GM23338 (cell line): Measurements from ENCODE around the gene KAT8. TPM values are rescaled to one million over a fixed set of nuclear protein-coding genes. Genes with fewer than 3 reads are reported as not detected.

Experiments used
- ATAC-seq: fragments of 200-7000 bp; cut with Tn5 transposase; 3 replicates; pipeline ENCODE4 v1.9.1; 2020
- DNase-seq: peaks from one replicate; pipeline ENCODE4 v3.0.0-alpha.2; 2015; ENCODE audit warnings: low spot score
- H2AFZ ChIP-seq: fragments of 200-600 bp; sonication (generic); 2 replicates; pipeline ENCODE4 v1.8.0; 2016; ENCODE audit warnings: antibody characterized with exemption, mild to moderate bottlenecking, moderate library complexity
- H3F3A ChIP-seq: fragments of 200-600 bp; sonication (generic); replicated peaks from 2 replicates; pipeline ENCODE4 v1.8.0; 2017; ENCODE audit warnings: antibody characterized with exemption, mixed run types, low read depth
- H3K27ac ChIP-seq: fragments of 200-600 bp; sonication (generic); 2 replicates; pipeline ENCODE4 v1.6.1; 2016; ENCODE audit warnings: low read depth
- H3K27me3 ChIP-seq: fragments of 200-600 bp; sonication (generic); 2 replicates; pipeline ENCODE4 v1.8.0; 2016; ENCODE audit warnings: mild to moderate bottlenecking, mixed run types, moderate library complexity; ENCODE audit not compliant: insufficient read depth
- H3K36me3 ChIP-seq: fragments of 200-600 bp; sonication (generic); 2 replicates; pipeline ENCODE4 v1.8.0; 2016; ENCODE audit warnings: mild to moderate bottlenecking; ENCODE audit not compliant: insufficient read depth
- H3K4me1 ChIP-seq: fragments of 200-600 bp; sonication (generic); 2 replicates; pipeline ENCODE4 v1.8.0; 2016; ENCODE audit warnings: mild to moderate bottlenecking, moderate library complexity; ENCODE audit not compliant: insufficient read depth
- H3K4me2 ChIP-seq: fragments of 200-600 bp; sonication (generic); 2 replicates; pipeline ENCODE4 v1.7.1; 2017; ENCODE audit warnings: mixed run types
- H3K4me3 ChIP-seq: fragments of 200-600 bp; sonication (generic); 2 replicates; pipeline ENCODE4 v1.6.1; 2016; ENCODE audit warnings: mixed run types
- H3K79me2 ChIP-seq: fragments of 200-600 bp; sonication (generic); replicated peaks from 2 replicates; pipeline ENCODE4 v1.8.0; 2017; ENCODE audit warnings: mild to moderate bottlenecking; ENCODE audit not compliant: insufficient read depth
- H3K9me2 ChIP-seq: fragments of 200-600 bp; sonication (generic); 2 replicates; pipeline ENCODE4 v1.8.0; 2017; ENCODE audit not compliant: insufficient read depth
- H4K20me1 ChIP-seq: fragments of 200-600 bp; sonication (generic); replicated peaks from 2 replicates; pipeline ENCODE4 v1.8.0; 2017; ENCODE audit warnings: mild to moderate bottlenecking; ENCODE audit not compliant: insufficient read depth
- H3K27ac Mint-ChIP-seq: 2 replicates; pipeline ENCODE4 v1.8.0; 2020; ENCODE audit warnings: inconsistent platforms, mild to moderate bottlenecking, moderate library complexity, mixed read lengths
- H3K27me3 Mint-ChIP-seq: 3 replicates; pipeline ENCODE4 v1.8.0; 2022; ENCODE audit warnings: low read depth, mild to moderate bottlenecking, moderate library complexity, mixed read lengths, inconsistent platforms; ENCODE audit not compliant: insufficient read depth, poor library complexity
- H3K36me3 Mint-ChIP-seq: 3 replicates; pipeline ENCODE4 v1.8.0; 2021; ENCODE audit warnings: low read depth, mild to moderate bottlenecking, inconsistent platforms, moderate library complexity, mixed read lengths
- H3K4me1 Mint-ChIP-seq: 3 replicates; pipeline ENCODE4 v1.8.0; 2020; ENCODE audit warnings: mild to moderate bottlenecking, inconsistent platforms, mixed read lengths
- H3K4me3 Mint-ChIP-seq: 3 replicates; pipeline ENCODE4 v1.8.0; 2021; ENCODE audit warnings: moderate library complexity, mild to moderate bottlenecking, inconsistent platforms, mixed read lengths
- H3K9me3 Mint-ChIP-seq: 3 replicates; pipeline ENCODE4 v1.8.0; 2020; ENCODE audit warnings: moderate library complexity, mild to moderate bottlenecking, inconsistent platforms, mixed read lengths
- CTCF ChIP-seq, 2 experiments: fragments of 200-600 bp in 1 of 2; sonication (generic) in 1 of 2; conservative IDR thresholded peaks; 2 replicates each; pipeline versions ENCODE4 v1.5.1 to v1.6.1; 2016 to 2017; ENCODE audit warnings: antibody characterized with exemption in 2 of 2, low read depth in 2 of 2, mild to moderate bottlenecking in 2 of 2, moderate library complexity in 1 of 2
- ETS1 ChIP-seq: IDR thresholded peaks from 2 replicates; pipeline ENCODE4 v1.6.1; 2016; ENCODE audit warnings: antibody characterized with exemption
- EZH2 ChIP-seq: fragments of 200-600 bp; sonication (generic); IDR thresholded peaks from one replicate; pipeline ENCODE4 v1.8.0; 2017; ENCODE audit warnings: antibody characterized with exemption, mild to moderate bottlenecking, low read depth; ENCODE audit not compliant: unreplicated experiment
- EZH2phosphoT487 ChIP-seq: fragments of 200-600 bp; sonication (generic); IDR thresholded peaks from one replicate; pipeline ENCODE4 v1.8.1; 2018; ENCODE audit warnings: antibody characterized with exemption; ENCODE audit not compliant: unreplicated experiment
- JUNB ChIP-seq: IDR thresholded peaks from one replicate; pipeline ENCODE4 v1.6.1; 2016; ENCODE audit warnings: antibody characterized with exemption; ENCODE audit not compliant: unreplicated experiment
- NANOG ChIP-seq: IDR thresholded peaks from 2 replicates; pipeline ENCODE4 v1.6.1; 2016; ENCODE audit warnings: antibody characterized with exemption, borderline replicate concordance
- POLR2AphosphoS5 ChIP-seq: IDR thresholded peaks from 2 replicates; pipeline ENCODE4 v1.6.1; 2016; ENCODE audit warnings: antibody characterized with exemption, low read depth
- REST ChIP-seq: IDR thresholded peaks from one replicate; pipeline ENCODE4 v1.6.1; 2018; ENCODE audit warnings: antibody characterized with exemption; ENCODE audit not compliant: unreplicated experiment
- STAT1 ChIP-seq: IDR thresholded peaks from one replicate; pipeline ENCODE4 v1.6.1; 2016; ENCODE audit warnings: antibody characterized with exemption; ENCODE audit not compliant: unreplicated experiment
- polyA plus RNA-seq: library from polyadenylated mRNA; unstranded; fragments of >200 nt; fragmentation: Nextera tagmentation; extraction: Ambion mirVana; gene quantifications from 2 replicates; pipeline ENCODE4 v1.2.1, GENCODE V29; 2016
- total RNA-seq: library from RNA; depleted of rRNA; stranded (reverse); fragments of >200 nt; shearing (Covaris generic); gene quantifications from 2 replicates; pipeline ENCODE4 v1.2.3, GENCODE V29; 2014

KAT8 gene
- total and polyA plus RNA-seq, 2 experiments from 2014 or later: 47.6 to 85.4 TPM

- no peak for TF ChIP-seq CTCF (conservative IDR thresholded peaks at IDR 0.05; ENCODE audit: low read depth in 2 of 2)
- no peak for TF ChIP-seq STAT1
- TF ChIP-seq POLR2AphosphoS5: no peak
- no peak for TF ChIP-seq NANOG
These were observed 25.1 kb upstream of the KAT8 start (continued) for GRCh38 chr16:31092330-31092729.

- Mint-ChIP-seq H3K4me1 (peaks cover 8% of the 10 kb centered on the region), H3K4me3 (peak overlapping the region; percentile 93), H3K36me3 (peaks cover 28% of the 10 kb centered on the region), H3K27me3 (peaks cover 16% of the 10 kb centered on the region), H3K9me3 (peaks cover 5% of the 10 kb centered on the region; the same call in 2 of the 3 replicates), H3K27ac (no peak overlapping the region)
- H3K27ac ChIP-seq: no peak overlapping the region
- peak overlapping the region; percentile 91 for H3K4me2 ChIP-seq
- H2AFZ ChIP-seq: no peak overlapping the region
- H4K20me1 ChIP-seq: no peaks in the 10 kb centered on the region
- peaks cover 16% of the 10 kb centered on the region for H3K79me2 ChIP-seq
- TF ChIP-seq EZH2phosphoT487: no peak
- TF ChIP-seq ETS1: no peak
- TF ChIP-seq JUNB: no peak
- no peak for TF ChIP-seq REST
- no peak for TF ChIP-seq EZH2
- peak overlapping the region; percentile 84 for H3K4me3 ChIP-seq
- H3K4me1 ChIP-seq: peaks cover 7% of the 10 kb centered on the region; the same call in 1 of the 2 replicates
- DNase-seq (peak; percentile 51), ATAC-seq (peak; percentile 15)
- H3K9me2 ChIP-seq: no peaks in the 10 kb centered on the region
- no peaks in the 10 kb centered on the region for H3K27me3 ChIP-seq
- H3F3A ChIP-seq: peaks cover 6% of the 10 kb centered on the region; the same call in 1 of the 2 replicates
- no peaks in the 10 kb centered on the region for H3K36me3 ChIP-seq
These were observed 24.2 kb upstream of the KAT8 start for GRCh38 chr16:31093132-31093703.
